ENCODE results near the gene DNAJC2. TPM values are rescaled to one million over a fixed set of nuclear protein-coding genes. Genes with fewer than 3 reads are reported as not detected.
"Not testable (repeated sequence)": the region's sequence is repeated elsewhere in the genome, so short reads cannot be mapped to it uniquely, and the experiment has no call there.

Gene DNAJC2
- total RNA-seq, 1 donor from 2014 or later: 19.4 TPM

DNA sequence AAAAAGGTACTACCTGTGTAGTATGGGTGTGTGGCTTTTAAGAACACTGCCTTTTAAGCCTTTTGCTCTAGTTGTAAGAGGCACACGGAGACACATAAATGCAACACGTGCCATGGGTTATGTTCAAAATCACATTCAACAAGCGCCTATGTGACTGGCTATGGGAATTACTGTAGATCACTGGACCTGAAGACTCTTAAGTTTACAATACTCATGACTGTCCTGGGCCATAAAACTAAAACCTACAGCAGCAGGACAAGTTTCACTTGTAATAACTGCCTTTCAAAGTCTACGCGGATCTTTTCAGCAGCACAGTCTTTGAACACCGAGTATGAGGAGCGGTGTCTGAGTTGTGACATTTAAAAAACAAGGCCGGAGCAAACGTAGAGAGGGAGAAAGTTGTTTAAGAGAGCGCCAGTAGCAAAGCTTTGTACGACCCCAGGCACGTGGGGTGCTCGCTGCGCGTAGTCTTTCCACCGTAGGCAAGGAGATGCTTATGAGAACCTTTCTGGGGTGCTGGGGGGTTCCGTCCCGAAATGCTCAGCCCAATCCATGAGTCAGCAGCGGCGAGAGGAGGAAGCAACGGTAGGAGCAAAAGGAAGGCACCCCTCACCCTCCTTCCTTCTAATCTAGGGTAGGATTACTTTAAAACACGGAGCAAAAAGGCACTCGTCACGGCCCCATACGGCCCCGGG lies 662 bp downstream of the DNAJC2 start:
- ATAC-seq (peak; percentile 22), DNase-seq (ENCODE audit: low spot score) (no peak)
- intact Hi-C loops (cut with DNase I): no loop called here

DNA sequence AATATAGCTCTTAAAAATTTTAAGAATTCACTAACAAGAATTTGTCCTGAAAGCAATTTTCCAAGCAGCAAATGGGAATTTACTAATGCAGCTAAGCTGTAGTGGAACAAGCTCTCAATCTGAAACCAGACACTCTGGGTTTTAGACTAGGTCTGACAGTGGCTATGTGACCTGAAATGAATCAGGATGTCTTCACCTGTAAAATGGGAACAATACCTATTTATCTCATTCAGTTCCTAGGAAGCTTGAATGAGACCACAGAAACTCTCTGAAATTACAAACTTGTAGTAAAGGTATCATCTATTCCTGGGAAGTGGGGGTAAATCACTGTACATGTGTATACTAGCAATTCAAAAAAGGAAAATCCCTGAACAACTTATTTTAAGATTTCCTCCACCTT lies 1.2 kb downstream of the DNAJC2 start:
- ATAC-seq (no peak), DNase-seq (ENCODE audit: low spot score) (no peak)
- intact Hi-C loops (cut with DNase I): no loop called here

DNA sequence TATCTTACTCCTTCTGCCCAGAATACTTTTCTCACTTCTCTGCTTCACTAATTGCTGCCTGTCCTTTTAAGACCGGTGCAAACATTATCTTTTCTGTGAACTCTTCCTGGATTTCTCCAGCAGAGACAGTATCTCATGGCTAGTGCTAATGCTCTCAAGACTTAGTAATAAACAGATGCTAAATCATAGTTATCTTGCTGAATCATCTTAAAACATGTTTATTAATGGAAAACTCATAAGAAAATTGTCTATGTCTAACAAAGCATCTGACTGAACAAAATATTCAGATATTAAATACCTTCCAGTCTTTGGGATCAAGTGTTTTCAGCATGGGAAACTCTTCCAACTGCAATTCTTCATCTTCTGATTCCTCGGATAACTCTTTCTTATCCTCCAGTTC lies 3.1 kb downstream of the DNAJC2 start:
- intact Hi-C loops (cut with DNase I): no loop called here
- ATAC-seq: no peak
- DNase-seq (ENCODE audit: low spot score): no peak

DNA sequence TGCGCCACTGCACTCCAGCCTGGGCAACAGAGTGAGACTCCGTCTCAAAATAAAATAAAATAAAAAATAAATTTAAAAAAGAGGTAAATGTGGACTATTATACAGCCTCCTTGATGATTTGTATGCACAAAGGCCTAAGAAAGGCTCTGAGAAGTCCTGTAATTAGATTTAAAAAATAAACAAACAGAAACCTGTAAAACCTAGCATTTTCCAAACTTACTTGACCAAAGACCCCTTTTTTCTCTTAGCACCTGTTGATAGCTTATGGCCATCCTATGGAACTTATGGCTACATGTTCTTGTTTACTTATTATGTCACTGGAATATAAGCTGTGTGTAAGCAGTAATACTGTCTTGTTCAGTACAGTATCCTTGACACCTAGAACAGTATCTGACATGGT lies 5.7 kb downstream of the DNAJC2 start:
- DNase-seq (ENCODE audit: low spot score) (no peak), ATAC-seq (no peak)
- intact Hi-C loops (cut with DNase I): no loop called here

DNA sequence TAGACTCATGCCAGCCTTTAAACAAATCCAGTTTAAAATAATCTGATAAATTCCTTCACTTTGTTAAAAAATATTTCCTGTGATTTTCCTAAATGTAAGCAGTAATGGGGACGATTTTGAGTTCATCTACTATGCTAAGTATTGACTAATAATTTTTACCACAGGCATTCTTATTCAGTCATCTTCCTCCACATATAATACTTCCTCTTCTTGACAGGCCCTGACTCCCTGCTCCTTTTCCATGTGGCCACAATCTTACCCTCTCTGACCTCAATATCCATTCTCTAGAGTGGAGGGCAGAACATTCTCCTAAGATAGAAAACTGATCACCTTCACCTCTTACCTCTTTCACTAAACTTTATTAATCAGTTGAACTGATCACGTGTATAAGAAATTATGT lies 7.8 kb downstream of the DNAJC2 start:
- intact Hi-C loops (cut with DNase I): no loop called here
- ATAC-seq: no peak
- no peak for DNase-seq (ENCODE audit: low spot score)

DNA sequence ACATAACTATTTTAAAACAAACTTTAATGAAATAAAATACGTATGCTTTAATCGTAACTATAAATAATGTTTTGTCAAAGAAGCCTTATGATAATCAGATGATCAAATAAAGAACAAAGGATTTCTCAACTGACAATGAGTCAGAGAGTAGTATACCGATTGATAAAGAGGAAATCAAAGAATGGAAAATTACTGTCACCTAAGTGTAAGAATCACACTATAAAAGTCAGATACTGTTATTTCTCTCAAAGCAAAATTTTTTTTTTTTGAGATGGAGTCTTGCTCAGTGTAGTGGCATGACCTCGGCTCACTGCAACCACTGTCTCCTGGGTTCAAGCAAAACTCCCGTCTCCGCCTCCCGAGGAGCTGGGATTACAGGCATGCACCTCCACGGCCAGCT lies 18.8 kb downstream of the DNAJC2 start:
- intact Hi-C loops (cut with DNase I): no loop called here
- ATAC-seq: no peak

DNA sequence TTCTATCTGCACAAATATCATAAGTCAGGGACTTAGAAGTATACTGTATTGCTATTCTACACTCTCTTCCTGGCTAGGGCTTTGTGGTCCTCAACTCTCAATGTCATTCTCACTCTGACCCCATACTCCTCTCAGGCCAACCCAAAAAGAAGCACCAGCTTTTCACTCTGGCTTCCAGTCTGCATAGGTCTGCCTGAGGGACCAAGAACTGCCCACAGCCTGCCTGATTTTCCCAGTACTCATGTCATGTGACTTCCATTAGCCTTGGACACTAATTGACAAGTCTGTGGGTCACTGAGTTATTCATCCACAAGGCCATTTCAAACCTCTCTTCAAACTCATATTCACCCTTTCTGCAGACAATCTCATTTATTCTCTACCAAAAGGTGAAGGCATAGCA lies 27.6 kb downstream of the DNAJC2 start:
- ATAC-seq: no peak
- intact Hi-C loops (cut with DNase I): no loop called here

More for the DNA sequence above, 18.8 kb downstream of the DNAJC2 start:
- no peak for DNase-seq (ENCODE audit: low spot score)

DNA sequence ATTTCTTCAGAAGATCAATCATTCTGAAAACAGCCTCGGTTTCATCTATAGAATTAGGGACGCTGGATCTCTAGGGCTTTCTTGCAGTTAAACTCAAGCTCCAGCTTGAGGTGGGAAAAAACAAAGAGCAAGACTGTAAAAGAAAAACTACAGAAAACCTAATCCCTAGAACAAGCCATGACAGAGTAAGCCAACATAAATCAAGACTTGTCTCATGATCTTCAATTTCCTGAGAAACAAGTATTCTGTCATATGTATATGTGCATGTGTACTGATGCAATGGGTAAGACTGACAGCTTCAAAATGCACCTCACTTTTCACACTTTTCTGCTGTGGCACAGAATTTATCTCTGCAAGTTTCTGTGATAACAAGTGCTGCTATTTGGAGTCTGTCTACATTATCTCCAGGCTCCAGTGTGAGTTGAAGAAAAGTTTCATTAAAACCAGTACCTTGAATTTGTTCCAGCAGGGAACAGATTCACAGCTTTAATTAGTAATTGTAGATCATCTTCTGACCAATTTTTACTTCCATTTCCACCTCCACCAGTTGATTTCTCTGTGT lies 28.1 kb downstream of the DNAJC2 start:
- DNase-seq (ENCODE audit: low spot score): no peak
- intact Hi-C loops (cut with DNase I): no loop called here
- ATAC-seq: no peak

More for the DNA sequence above, 27.6 kb downstream of the DNAJC2 start:
- DNase-seq (ENCODE audit: low spot score): no peak

DNA sequence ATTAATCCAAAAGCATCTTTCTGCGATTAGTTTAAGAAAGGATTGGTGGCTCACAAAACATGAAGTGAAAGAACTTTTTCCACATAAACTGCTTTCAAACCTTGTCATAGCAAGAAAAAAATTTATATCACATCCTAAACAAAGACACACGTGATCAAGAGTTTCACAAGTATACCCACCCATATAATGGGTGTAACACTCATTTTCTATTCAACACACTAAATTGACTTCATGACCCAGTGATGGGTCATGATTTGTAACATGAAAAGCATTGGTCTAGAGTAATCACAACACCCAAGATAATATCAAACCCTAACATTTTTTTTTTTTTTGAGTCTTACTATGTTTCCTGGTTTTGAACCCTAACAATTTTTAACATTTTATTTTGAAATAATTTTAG lies 29.7 kb downstream of the DNAJC2 start:
- DNase-seq (ENCODE audit: low spot score): no peak
- intact Hi-C loops (cut with DNase I): no loop called here

DNA sequence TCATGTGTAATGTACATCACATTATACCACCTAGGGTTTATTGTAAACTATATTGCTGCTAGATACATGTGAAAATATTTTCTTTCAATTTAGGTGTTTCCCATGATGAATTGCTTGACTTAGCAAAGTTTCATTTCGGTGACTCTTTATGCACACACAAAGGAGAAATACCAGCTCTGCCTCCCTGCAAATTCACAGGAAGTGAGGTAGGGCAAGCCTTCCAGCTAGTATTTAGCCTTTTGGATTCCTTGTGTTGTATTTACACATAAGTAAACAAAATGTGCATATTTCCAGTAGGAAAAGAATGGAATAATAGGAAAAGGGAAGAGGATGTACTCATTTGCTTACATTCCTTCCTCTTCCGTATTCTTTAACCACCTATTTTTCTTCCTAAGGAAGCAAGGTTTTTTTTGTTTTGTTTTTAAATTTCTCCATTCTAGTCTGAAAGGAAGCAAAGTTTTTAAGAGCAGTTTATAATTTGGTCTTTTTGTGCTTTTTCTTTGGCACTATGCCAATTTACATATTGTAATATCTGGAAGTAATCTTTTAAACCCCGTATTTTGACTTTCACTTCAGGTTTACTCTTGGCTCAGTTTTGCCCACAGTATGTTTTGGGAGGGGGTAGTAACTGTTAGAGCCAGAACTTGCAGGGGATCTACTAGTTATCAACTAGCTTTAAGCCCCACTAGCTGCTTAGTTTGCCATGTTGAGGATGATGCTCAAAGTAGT lies 36.9 kb downstream of the DNAJC2 start:
- intact Hi-C loops (cut with DNase I): no loop called here
- DNase-seq (ENCODE audit: low spot score) (no peak), ATAC-seq (no peak)

More for the DNA sequence above, 29.7 kb downstream of the DNAJC2 start:
- ATAC-seq: no peak

DNA sequence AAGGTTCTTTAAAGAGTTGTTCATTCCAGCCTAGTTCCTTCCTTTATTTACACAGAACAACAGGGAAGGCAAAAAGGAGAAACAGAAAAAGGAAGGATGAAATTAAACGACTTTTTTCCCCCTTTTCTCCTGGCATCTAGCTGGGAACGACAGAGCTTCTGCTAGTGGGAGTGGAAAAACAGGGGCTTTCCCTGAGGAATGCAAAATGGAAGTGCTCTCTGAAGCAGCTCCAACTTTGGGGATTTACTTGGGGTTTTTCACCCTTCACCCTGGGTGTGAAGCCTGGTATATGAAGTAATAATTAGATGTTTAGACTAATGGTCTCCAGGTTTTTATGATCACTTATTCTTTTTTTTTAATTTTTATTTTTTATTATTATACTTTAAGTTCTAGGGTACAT lies 43.1 kb downstream of the DNAJC2 start:
- ATAC-seq: no peak
- no peak for DNase-seq (ENCODE audit: low spot score)
- intact Hi-C loops (cut with DNase I): no loop called here

DNA sequence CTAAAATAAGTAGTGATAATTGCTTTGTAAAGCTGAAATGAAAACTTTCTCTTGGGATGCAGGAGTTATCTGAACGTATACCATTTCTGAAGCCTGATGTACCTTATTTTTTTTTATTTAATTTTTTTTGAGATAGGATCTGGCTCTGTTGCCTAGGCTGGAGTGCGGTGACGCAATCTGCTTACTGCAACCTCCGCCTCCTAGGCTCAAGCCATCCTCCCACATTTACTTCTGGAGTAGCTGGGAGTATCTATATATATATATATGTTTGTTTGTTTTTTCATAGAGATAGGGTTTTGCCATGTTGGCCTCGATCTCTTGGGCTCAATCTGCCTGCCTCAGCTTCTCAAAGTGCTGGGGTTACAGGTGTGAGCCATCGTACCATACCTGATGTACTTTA lies 44.9 kb downstream of the DNAJC2 start:
- no peak for ATAC-seq
- intact Hi-C loops (cut with DNase I): no loop called here
- no peak for DNase-seq (ENCODE audit: low spot score)

DNA sequence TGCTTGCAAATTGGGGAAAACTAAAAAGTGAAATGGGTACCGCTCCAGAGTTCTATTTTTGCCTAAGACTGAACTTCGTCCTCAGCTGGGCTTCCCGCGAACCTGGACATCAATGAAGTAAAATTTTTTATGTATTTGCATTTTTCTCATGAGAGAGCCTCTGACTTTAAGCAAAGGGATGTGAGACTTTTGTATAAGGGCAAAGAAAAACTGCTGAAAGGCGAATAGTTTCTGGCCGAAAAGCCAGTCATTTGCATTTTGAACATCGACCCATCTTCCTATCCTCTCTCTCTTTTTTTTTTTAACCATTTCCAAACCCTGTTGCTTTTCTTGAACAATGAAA lies 46.8 kb downstream of the DNAJC2 start:
- intact Hi-C loops (cut with DNase I): no loop called here
- ATAC-seq (no peak), DNase-seq (ENCODE audit: low spot score) (no peak)

DNA sequence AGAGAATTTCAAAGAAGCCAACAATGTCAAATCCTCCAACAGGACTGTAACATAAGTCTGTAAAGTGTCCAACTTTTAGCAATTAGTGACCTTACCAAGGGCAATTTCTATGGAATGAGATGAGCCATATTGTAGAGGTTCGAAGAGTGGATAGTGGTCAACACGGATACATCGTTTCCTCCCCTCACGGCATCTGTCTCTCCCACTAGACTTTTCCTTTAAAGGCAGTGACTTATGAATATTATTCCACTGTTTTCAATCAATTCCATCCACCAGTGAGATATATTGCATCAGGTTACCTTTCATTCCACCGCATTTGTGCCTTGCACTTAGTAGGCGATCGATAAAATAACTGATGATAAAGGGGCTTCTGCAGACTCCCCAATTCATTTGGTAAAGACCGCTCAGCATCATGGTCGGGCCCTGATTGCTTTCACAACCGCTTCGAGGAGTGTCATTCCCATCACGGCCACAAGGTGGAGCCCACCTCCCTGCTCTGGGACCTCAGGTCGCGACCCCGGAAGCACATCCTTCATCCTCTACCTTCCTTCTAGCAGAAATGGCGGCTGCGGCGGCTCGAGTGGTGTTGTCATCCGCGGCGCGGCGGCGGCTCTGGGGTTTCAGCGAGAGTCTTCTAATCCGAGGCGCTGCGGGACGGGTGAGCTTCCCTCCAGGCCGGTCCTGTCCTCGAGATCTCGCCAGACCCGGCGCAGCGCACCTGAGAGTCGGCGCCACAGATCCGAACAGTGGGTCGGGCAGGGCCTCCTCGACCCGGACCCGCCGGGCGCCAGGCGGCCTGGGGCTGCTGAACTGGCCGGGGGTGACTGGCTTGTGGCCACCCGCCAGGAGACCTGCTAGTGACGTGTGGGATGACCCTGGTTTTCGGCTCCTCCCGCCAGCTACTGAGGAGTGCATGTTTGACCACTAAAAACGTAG lies 47.4 kb downstream of the DNAJC2 start, which contains the start of gene PMPCB:
Gene PMPCB, plus strand, starts transcription at position 535 of the 936 bp plus-strand sequence. Its CDS starts 25 bp downstream, at position 560.
- ATAC-seq (peak; percentile 99), DNase-seq (ENCODE audit: low spot score) (peak; percentile 98)
- intact Hi-C loops (cut with DNase I): no loop called here

DNA sequence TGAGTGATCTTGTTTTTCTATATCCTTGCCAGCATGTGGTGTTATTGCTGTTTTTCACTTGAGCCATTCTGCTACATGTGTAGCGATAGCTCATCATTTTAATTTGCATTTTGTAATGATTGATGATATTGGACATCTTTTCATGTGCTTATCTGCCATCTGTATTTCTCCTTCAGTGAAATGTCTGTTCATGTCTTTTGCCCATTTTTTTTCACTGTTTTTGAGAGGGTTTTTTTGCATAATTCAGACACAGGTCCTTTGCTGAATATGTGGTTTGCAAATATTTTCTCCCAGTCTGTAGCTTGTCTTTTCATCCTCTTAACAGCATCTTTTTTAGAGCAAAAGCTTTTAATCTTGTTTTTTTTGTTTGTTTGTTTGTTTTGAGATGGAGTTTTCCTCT lies 51.0 kb downstream of the DNAJC2 start:
- ATAC-seq (no peak), DNase-seq (ENCODE audit: low spot score) (no peak)
- intact Hi-C loops (cut with DNase I): no loop called here

DNA sequence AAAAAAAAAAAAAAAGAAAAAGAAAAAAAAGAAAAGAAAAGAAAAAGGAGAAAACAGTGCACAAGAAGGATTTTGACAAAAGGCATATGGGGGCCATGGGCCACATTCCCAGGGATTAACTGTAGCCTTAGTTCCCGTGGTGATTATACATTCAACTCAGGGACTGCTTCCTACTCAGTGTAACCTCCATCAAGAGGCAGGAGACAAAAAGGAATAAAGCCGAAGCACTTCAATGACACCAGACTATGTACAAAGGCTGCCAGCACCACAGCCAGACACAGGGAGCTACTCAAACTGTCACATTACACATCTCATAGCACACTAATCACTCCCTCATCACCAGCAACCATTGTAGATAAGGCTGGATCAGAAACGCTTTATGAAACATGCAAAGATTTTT lies 52.4 kb downstream of the DNAJC2 start:
- ATAC-seq (no peak), DNase-seq (ENCODE audit: low spot score) (no peak)
- intact Hi-C loops (cut with DNase I): no loop called here

DNA sequence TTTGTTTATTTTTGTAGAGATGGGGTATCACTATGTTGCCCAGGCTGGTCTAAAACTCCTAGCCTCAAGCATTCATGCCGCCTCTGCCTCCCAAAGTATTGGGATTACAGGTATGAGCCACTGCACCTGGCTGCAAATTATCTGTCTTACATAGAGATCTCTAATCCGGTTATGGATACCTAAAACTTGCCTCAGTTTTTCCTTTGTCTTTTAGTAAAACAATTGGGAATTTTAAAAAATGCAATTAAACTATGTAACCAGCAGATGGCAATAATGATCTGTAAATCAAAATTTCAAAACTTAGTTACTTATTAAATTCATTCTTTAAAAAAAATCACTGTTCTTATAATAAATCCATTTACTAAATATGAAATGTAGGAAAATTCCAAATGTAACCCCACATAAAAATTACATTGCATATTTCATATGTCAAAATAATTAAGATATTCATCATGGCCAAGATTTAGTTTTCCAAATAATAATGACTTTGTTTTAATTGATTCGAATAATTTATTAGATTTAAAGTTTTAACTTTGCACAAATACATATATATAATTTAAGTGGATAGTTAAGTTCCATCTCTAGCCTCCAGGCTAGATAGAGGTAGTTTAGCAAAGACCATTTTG lies 61.7 kb downstream of the DNAJC2 start:
- intact Hi-C loops (cut with DNase I); ATAC-seq; DNase-seq (ENCODE audit: low spot score): not testable (repeated sequence)

DNA sequence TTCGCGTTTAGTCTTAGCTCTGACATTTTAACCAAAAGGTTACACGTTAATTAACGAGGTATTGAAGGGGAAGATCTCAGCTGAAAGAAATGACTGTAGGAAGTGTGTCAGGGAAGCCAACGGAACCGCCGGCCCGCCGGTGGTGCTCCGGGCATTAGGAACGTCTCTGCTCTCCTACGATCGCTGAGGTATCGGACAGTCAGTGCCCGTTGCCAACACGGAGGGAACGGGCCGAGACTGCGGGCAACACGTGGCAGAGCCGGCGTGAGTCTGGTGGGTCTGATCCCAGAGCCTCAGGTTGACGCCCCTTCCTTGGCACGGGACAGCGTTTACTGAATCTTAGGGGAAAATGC lies 63.8 kb downstream of the DNAJC2 start:
- intact Hi-C loops (cut with DNase I); ATAC-seq; DNase-seq (ENCODE audit: low spot score): not testable (repeated sequence)

Data from sciatic nerve (tissue), 2 donors.